ENCODE measurements around the gene LRRC3C.
A peak's percentile ranks its signal among the peaks of the same experiment; 100 is the strongest.

LRRC3C gene

GRCh38 chr17:39980351-39981206 lies 53.0 kb downstream of the LRRC3C start, which contains the start of gene PSMD3:
Gene PSMD3 (plus strand): TSS chr17:39980807. CDS start chr17:39980971, 164 bp downstream.
- peak; percentile 98 for DNase-seq

GRCh38 chr17:39981207-39981741 lies 53.7 kb downstream of the LRRC3C start:
- DNase-seq: no peak

- no peak for DNase-seq
Observed at GRCh38 chr17:39981766-39982375, 54.3 kb downstream of the LRRC3C start.

- no peak for DNase-seq
Observed at GRCh38 chr17:39988206-39988810, 60.8 kb downstream of the LRRC3C start.

GRCh38 chr17:39994448-39994847 lies 66.9 kb downstream of the LRRC3C start:
- DNase-seq: no peak

Data from CD4-positive, alpha-beta T cell treated with Interleukin-17A for 4 hours (primary cell).